HEK293T (cell line): Measurements from ENCODE around the gene PPP2R5C.
"Not testable (repeated sequence)": the region's sequence is repeated elsewhere in the genome, so short reads cannot be mapped to it uniquely, and the experiment has no call there.

ENCODE experiments used
- ARNT ChIP-seq: fragments of 450-650 bp; IDR thresholded peaks from 2 replicates; pipeline ENCODE4 v1.6.1; 2017; ENCODE audit warnings: mild to moderate bottlenecking
- FOXM1 ChIP-seq: fragments of 450-650 bp; IDR thresholded peaks from 2 replicates; pipeline ENCODE4 v1.6.1; 2017; ENCODE audit warnings: mild to moderate bottlenecking, borderline replicate concordance
- LEF1 ChIP-seq: fragments of 450-650 bp; IDR thresholded peaks from 2 replicates; pipeline ENCODE4 v1.6.1; 2017; ENCODE audit warnings: mild to moderate bottlenecking, borderline replicate concordance
- PKNOX1 ChIP-seq: fragments of 450-650 bp; IDR thresholded peaks from 2 replicates; pipeline ENCODE4 v1.6.1; 2016
- ZNF384 ChIP-seq: fragments of 450-650 bp; IDR thresholded peaks from 2 replicates; pipeline ENCODE4 v1.6.1; 2016

DNA sequence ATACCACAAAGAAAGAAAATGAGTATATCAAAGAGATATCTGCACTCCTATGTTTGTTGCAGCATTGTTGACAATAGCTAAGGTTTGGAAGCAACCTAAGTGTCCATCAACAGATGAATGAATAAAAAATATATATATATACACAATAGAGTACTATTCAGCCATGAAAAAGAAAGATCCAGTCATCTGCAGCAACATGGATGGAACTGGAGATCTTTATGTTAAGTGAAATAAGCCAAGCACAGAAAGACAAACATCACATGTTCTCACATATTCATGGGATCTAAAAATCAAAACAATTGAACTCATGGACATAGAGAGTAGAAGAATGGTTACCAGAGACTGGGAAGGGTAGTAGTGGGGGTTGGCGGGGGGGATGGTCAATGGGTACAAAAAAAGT lies 42.9 kb downstream of the PPP2R5C start:
- TF ChIP-seq ZNF384, PKNOX1, ARNT, LEF1, FOXM1: not testable (repeated sequence)
